PFSK-1 (cell line): Measurements from ENCODE around the gene SORBS2.

Experiments used
- FOXP2 ChIP-seq: optimal IDR thresholded peaks from 2 replicates; pipeline ENCODE3; 2011; ENCODE audit warnings: borderline replicate concordance, control low read depth, inconsistent platforms; ENCODE audit not compliant: insufficient read depth; ENCODE audit errors: extremely low read length, extremely low read depth
- POLR2AphosphoS5 ChIP-seq: IDR thresholded peaks from 2 replicates; pipeline ENCODE4 v1.6.1; 2012; ENCODE audit warnings: low read depth, mild to moderate bottlenecking, control low read depth, low read length, moderate library complexity
- SIN3A ChIP-seq: IDR thresholded peaks from 2 replicates; pipeline ENCODE4 v1.6.1; 2012; ENCODE audit warnings: mild to moderate bottlenecking, low read length, moderate library complexity, borderline replicate concordance; ENCODE audit not compliant: insufficient read depth
- TAF1 ChIP-seq: IDR thresholded peaks from 2 replicates; pipeline ENCODE4 v1.6.1; 2012; ENCODE audit warnings: low read length, control low read depth, borderline replicate concordance; ENCODE audit not compliant: insufficient read depth
- TF ChIP-seq, protein P1 (sequence below), 2 experiments: IDR thresholded peaks; 2 replicates each; pipeline versions ENCODE4 v1.6.1 to v1.8.0; 2011 to 2012; ENCODE audit warnings: low read depth in 2 of 2, low read length in 2 of 2, control low read depth in 1 of 2, inconsistent platforms in 1 of 2, mild to moderate bottlenecking in 1 of 2, moderate library complexity in 1 of 2; ENCODE audit not compliant: insufficient read depth in 1 of 2

The SORBS2 gene

DNA sequence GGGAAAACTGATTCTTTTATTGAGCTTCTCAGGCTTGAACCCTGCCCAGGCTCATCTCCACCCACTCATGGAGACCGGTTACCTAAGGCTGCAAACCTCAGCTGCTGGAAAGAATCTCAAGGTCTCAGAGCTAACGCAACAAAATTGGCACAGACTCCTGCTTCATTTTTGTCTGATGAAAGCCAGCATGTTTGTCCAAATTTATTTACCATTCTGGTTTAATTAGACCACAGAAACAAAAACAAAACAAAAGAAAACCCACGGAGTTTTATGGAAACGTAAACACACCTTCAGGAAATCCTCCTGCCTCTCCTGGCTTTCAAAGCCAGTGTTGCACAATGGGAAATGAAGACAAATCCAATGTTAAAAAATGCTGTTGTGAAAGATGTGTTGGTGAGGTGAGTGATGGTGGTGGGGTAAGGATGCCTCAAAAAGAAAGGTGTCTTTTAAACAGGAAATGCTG, 220.3 kb downstream of the SORBS2 start:
- TF ChIP-seq FOXP2: no peak
- no peak for TF ChIP-seq TAF1
- TF ChIP-seq POLR2AphosphoS5: no peak

GRCh38 chr4:185590982-185591381, 221.0 kb downstream of the SORBS2 start:
- no peak for TF ChIP-seq FOXP2

- TF ChIP-seq TAF1 (no peak), POLR2AphosphoS5 (no peak), FOXP2 (no peak)
Measured at GRCh38 chr4:185589067-185589836, 222.7 kb downstream of the SORBS2 start.

DNA sequence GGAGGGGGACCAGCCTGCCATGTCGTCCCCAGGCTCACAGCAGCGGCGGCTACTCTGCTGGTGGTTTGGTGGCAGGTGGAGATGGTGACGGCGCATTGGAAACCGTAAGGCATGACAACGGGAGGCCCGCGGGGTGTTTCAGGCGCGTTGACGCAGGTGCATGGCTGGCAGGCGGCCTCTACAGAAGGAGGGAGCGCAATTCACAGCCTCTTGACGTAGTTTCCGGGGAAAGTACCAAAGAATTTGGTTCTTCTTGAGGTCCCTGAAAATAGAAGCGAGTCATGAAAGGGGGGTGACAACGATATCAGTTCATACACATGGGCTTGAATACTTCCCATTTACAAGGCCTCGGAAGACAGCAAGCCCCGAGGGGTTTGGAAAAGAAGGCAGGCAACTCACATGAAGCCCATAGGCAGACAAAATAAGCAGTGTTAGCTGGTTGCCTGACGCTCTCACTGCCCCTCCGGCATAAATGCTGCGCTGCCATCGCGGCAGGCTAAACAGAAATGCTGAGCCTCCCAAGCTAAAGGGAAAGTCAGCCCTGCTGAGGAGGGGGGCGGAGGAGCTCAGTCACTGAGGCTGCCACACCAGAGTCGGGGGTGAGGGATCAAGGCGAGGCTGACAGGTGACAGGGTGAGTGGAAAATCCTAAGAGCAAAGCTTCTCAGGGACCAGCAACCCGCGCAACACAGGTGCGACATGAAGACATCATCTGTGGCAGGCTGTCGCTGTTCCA, 224.4 kb downstream of the SORBS2 start:
- TF ChIP-seq SIN3A (no peak), POLR2AphosphoS5 (no peak), TAF1 (no peak), FOXP2 (no peak)
- TF ChIP-seq, protein P1, sequence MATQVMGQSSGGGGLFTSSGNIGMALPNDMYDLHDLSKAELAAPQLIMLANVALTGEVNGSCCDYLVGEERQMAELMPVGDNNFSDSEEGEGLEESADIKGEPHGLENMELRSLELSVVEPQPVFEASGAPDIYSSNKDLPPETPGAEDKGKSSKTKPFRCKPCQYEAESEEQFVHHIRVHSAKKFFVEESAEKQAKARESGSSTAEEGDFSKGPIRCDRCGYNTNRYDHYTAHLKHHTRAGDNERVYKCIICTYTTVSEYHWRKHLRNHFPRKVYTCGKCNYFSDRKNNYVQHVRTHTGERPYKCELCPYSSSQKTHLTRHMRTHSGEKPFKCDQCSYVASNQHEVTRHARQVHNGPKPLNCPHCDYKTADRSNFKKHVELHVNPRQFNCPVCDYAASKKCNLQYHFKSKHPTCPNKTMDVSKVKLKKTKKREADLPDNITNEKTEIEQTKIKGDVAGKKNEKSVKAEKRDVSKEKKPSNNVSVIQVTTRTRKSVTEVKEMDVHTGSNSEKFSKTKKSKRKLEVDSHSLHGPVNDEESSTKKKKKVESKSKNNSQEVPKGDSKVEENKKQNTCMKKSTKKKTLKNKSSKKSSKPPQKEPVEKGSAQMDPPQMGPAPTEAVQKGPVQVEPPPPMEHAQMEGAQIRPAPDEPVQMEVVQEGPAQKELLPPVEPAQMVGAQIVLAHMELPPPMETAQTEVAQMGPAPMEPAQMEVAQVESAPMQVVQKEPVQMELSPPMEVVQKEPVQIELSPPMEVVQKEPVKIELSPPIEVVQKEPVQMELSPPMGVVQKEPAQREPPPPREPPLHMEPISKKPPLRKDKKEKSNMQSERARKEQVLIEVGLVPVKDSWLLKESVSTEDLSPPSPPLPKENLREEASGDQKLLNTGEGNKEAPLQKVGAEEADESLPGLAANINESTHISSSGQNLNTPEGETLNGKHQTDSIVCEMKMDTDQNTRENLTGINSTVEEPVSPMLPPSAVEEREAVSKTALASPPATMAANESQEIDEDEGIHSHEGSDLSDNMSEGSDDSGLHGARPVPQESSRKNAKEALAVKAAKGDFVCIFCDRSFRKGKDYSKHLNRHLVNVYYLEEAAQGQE (IDR thresholded peaks at IDR 0.05; ENCODE audit: insufficient read depth in 1 of 2, low read depth in 2 of 2, low read length in 2 of 2): no peak

DNA sequence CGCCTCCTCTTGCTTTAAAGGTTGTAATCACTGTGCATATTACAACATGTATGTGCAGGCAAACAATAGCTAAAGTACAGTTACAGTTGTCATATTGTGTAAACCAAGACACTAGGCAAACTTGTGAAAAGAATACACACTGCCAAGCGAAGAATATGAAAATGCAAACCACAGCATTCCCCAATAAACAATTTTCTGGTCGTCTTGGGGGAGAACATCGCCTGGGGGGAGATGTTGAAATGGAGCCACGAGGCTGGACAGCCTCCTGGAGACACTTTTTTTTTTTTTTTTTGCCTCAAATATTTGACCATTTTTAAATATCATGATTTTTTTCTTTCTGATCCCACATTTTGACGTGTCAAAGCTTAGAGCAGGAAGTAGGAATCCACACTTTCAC, 225.0 kb downstream of the SORBS2 start:
- TF ChIP-seq, protein P1 (IDR thresholded peaks at IDR 0.05; ENCODE audit: insufficient read depth in 1 of 2, low read depth in 2 of 2, low read length in 2 of 2): no peak
- TF ChIP-seq SIN3A (no peak), POLR2AphosphoS5 (no peak), TAF1 (no peak), FOXP2 (no peak)

GRCh38 chr4:185585211-185585610, 226.8 kb downstream of the SORBS2 start:
- TF ChIP-seq SIN3A (no peak), POLR2AphosphoS5 (no peak), FOXP2 (no peak)

- TF ChIP-seq FOXP2 (no peak), SIN3A (no peak), POLR2AphosphoS5 (no peak), TAF1 (no peak)
- TF ChIP-seq, protein P1 (IDR thresholded peaks at IDR 0.05; ENCODE audit: insufficient read depth in 1 of 2, low read depth in 2 of 2, low read length in 2 of 2): no peak
Measured at GRCh38 chr4:185583813-185584212, 228.2 kb downstream of the SORBS2 start.
